Cardiac fibroblast (primary cell): ENCODE measurements around the gene UNC79.

Source experiments
- DNase-seq, 2 donors: peaks; one replicate each; pipeline versions ENCODE4 v3.0.0 to v3.0.0-alpha.2; 2010; ENCODE audit warnings: low read depth in 2 of 2
- H3K4me3 ChIP-seq, 2 donors: replicated peaks in 1 of 2; 1 replicate in 1 of 2; 2 replicates in 1 of 2; pipeline ENCODE4 v1.5.1; 2011; ENCODE audit warnings: low read depth in 2 of 2, low read length in 2 of 2, mild to moderate bottlenecking in 2 of 2, moderate library complexity in 1 of 2
- TF ChIP-seq, protein P1 (sequence below): IDR thresholded peaks from one replicate; pipeline ENCODE4 v1.5.1; 2011; ENCODE audit warnings: low read depth, mild to moderate bottlenecking, low read length, inconsistent platforms

UNC79 gene

DNA sequence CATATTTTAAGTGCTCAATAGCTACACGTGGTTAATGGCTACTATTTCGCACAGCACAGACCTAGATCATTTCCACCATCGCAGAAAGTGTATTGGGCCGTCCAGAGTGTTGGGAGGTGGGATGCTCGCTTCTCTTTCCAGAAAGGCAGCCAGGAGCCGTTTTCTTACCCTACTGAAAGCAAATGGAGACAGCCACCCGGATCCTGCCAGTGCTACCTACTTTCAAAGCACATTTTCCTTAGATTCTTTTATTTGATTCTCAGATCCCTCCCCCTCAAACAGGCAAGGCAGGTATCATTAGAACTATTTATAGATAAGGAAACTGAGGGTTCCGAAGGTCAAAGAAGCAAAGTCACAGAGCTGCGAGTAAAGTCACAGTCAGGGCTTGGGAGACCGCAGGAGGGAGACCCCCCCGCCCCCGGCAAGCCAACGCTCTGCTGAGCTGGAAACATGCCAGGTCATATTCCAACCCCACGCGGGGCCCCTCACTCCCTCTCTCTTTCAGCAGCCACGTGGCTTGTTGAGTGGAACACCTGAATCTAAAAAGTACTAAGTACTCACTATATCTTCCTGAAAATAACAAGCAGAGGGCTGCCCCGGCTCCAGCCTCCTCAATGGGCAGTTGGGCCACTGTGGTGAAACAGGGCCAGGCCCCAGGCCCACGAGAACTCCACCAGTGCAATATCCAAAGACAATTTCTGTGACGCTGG is 321.4 kb downstream of the UNC79 start:
- H3K4me3 ChIP-seq, result no peak overlapping the region
- DNase-seq, result no peak
- TF ChIP-seq, protein P1, sequence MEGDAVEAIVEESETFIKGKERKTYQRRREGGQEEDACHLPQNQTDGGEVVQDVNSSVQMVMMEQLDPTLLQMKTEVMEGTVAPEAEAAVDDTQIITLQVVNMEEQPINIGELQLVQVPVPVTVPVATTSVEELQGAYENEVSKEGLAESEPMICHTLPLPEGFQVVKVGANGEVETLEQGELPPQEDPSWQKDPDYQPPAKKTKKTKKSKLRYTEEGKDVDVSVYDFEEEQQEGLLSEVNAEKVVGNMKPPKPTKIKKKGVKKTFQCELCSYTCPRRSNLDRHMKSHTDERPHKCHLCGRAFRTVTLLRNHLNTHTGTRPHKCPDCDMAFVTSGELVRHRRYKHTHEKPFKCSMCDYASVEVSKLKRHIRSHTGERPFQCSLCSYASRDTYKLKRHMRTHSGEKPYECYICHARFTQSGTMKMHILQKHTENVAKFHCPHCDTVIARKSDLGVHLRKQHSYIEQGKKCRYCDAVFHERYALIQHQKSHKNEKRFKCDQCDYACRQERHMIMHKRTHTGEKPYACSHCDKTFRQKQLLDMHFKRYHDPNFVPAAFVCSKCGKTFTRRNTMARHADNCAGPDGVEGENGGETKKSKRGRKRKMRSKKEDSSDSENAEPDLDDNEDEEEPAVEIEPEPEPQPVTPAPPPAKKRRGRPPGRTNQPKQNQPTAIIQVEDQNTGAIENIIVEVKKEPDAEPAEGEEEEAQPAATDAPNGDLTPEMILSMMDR, result no peak

DNA sequence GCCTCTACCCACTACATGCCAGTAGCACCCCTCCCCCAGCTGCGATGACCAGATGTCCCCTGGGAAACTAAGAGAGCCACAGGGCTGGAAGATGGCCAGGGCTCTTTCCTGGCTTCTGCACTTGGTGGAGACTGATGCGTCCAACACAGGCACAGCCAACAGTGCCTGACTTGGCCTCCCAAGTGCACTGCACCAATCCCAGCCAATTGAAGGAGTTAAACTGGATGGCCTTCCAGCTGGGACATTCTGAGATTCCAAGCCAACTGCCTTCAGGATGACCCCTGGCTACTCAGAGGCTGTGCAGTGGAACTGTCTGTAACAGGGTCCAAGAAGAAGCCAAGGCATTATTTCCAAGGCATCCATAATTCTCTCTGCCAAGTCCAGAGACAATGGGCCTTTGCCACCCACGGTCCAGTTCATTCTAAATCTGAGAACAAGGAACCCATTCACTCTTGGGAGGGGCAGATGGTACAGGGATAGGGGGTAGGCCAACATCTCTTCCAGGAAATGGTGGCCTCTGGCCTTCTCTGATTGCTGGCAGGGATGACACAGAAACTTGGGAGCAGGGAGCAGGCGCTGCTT is 322.3 kb downstream of the UNC79 start:
- no peak for DNase-seq
- TF ChIP-seq, protein P1, result no peak
- H3K4me3 ChIP-seq, result no peak overlapping the region

- TF ChIP-seq, protein P1, result no peak
- no peak for DNase-seq
- H3K4me3 ChIP-seq, result no peak overlapping the region
Measured at GRCh38 chr14:93753647-93754046, 322.9 kb downstream of the UNC79 start.

- TF ChIP-seq, protein P1, result no peak
- no peak overlapping the region for H3K4me3 ChIP-seq
- no peak for DNase-seq
Measured at GRCh38 chr14:93757206-93757605, 326.5 kb downstream of the UNC79 start.
